Transverse colon (tissue), 4 donors: ENCODE measurements around the gene MANSC4.

ENCODE experiments used
- CTCF ChIP-seq, 5 experiments: fragments of 200-600 bp in 3 of 5; fragments of 450-650 bp in 2 of 5; sonication (generic) in 3 of 5; IDR thresholded peaks; 1 replicate in 2 of 5; 2 replicates in 3 of 5; pipeline ENCODE4 v1.5.1; 2016 to 2017; ENCODE audit warnings: antibody characterized with exemption in 5 of 5, inconsistent platforms in 3 of 5, mild to moderate bottlenecking in 2 of 5, moderate library complexity in 1 of 5
- EP300 ChIP-seq: sonication (generic); formaldehyde crosslinking; IDR thresholded peaks from one replicate; pipeline ENCODE4 v1.6.1; 2017; ENCODE audit warnings: antibody characterized with exemption, low read depth
- POLR2A ChIP-seq: fragments of 450-650 bp; IDR thresholded peaks from one replicate; pipeline ENCODE4 v1.6.1; 2016; ENCODE audit warnings: antibody characterized with exemption, mild to moderate bottlenecking, moderate library complexity
- POLR2AphosphoS5 ChIP-seq, 3 donors: sonication (generic); formaldehyde crosslinking; IDR thresholded peaks; one replicate each; pipeline ENCODE4 v1.6.1; 2016; ENCODE audit warnings: antibody characterized with exemption in 3 of 3

GRCh38 chr12:27747111-27747820 lies 32.8 kb downstream of the MANSC4 start:
- TF ChIP-seq POLR2A (no peak), CTCF (IDR thresholded peaks at IDR 0.05) (no peak), POLR2AphosphoS5 (IDR thresholded peaks at IDR 0.05) (no peak), EP300 (no peak)
